Left cardiac atrium (tissue), 4 donors: ENCODE measurements around the gene TRIM68. TPM values are rescaled to one million over a fixed set of nuclear protein-coding genes. Genes with fewer than 3 reads are reported as not detected.

Source experiments
- ATAC-seq, 2 donors: fragments of 200-7000 bp; cut with Tn5 transposase; one replicate each; pipeline ENCODE4 v1.9.1; 2020; ENCODE audit warnings: mild to moderate bottlenecking in 2 of 2, moderate library complexity in 2 of 2
- DNase-seq: peaks from one replicate; pipeline ENCODE4 v3.0.0-alpha.2; 2020
- intact Hi-C, 2 donors: fragments of 100-400 bp; cut with DNase I; formaldehyde crosslinking; loops; one replicate each; pipeline versions ENCODE4 v1.14.1 to v1.15.1; 2022 to 2023
- long read RNA-seq: library from polyadenylated mRNA; unstranded; transcript quantifications from one replicate; pipeline ENCODE4 v2.0.0, GENCODE V29; 2021
- total RNA-seq, 2 donors: library from RNA; stranded (reverse); fragmentation: NEBNext Ultra II Directional; extraction: Animal tissue kit (Norgen Biotek cat#: 25700); gene quantifications; one replicate each; pipeline ENCODE4 v1.2.1, GENCODE V29; 2021
- donor health status: DM: no; HTN: yes; CAD: no.
- donor health status: DM: no; HTN: yes; CAD: no; lungs with severe emphysema.
- donor health status: DM: yes; HTN: yes; CAD: no.
- donor health status: Dilated cardiomyopathy.

TRIM68 gene, protein sequence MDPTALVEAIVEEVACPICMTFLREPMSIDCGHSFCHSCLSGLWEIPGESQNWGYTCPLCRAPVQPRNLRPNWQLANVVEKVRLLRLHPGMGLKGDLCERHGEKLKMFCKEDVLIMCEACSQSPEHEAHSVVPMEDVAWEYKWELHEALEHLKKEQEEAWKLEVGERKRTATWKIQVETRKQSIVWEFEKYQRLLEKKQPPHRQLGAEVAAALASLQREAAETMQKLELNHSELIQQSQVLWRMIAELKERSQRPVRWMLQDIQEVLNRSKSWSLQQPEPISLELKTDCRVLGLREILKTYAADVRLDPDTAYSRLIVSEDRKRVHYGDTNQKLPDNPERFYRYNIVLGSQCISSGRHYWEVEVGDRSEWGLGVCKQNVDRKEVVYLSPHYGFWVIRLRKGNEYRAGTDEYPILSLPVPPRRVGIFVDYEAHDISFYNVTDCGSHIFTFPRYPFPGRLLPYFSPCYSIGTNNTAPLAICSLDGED
- total RNA-seq: 10 to 100 TPM in 1 of 2 donors, 1 to 10 TPM in 1; 9.4 to 10.3 TPM
- long read RNA-seq, transcript TRIM68-201 (7 exons, 3,352 nt): major isoform, 14 of 24 reads
- long read RNA-seq, partial matches to known transcripts: 1 of 24 reads
- long read RNA-seq, other reads (novel, unspliced or antisense): 7 of 24 reads

GRCh38 chr11:4607781-4608666, at the start of gene TRIM68:
TSS of gene TRIM68 (minus strand) at chr11:4608231. CDS start at chr11:4605504, 2,727 bp downstream.
- intact Hi-C loops: no loop called here
- peak; percentile 97 for DNase-seq
- peak; percentile 100 for ATAC-seq

- intact Hi-C loops: no loop called here
- DNase-seq: no peak
- ATAC-seq: no peak
Observed at GRCh38 chr11:4654635-4655369, 46.8 kb upstream of the TRIM68 start.

DNA sequence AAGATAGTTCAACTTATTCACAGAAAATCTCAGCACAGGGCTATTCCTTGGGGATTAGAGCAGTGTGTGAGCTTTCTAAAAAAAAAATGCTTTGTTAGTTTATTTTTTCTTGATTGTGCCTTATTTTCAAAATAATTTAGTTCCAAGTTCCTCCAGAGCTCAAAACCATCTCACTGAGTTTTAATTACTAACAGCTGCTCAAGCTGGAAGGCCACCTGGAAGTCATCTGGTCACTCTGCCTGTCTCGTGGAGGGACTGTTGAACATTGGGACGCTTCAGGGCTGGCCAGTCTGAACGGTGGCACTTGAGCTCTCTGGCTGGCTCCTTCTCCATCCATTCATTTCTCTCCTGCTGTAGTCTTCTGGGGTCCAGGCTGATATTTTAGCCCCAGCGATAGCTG, 39.7 kb upstream of the TRIM68 start:
- DNase-seq (no peak), ATAC-seq (no peak)
- intact Hi-C loops: no loop called here

DNA sequence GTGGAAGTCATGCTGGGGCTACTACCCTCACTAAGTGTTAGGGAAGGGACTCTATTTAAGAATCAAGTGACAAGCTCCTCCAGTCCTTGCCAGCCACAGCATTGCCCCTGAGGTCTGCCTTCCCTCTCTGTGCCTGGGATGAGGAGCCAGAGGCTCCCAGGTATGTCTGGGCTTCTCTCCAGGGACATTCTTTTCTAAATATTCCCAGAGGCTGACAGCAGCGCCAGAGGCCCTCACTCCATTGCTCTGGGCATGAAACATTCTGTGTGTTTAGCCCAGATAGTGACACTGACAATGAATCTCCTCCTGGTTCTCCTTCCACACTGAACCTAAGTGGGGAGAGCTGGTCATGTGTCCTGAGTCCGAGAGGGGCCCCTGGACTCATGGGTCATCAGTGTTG, 37.9 kb upstream of the TRIM68 start:
- intact Hi-C loops: no loop called here
- DNase-seq: no peak
- peak; percentile 78 to 79 for ATAC-seq

DNA sequence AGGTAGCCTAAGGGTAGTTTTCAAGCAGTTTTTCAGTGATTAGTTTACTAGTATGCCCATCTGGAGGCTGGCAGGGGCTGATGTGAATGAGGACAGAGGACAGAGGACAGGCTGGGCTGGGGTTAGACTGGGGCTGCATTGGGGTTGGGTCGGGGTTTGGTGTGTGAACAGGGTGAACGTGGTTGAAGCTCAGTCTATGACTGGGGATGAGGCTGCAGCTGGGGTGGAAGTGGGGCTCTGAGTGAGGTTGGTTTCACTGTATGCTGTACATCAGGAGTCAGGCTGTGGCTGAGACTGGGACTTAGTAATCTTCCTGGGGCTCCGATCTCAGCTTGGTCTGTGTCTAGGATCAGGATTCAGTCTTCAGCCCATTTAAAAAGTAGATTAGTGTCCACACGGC, 36.2 kb upstream of the TRIM68 start:
- no peak for ATAC-seq
- DNase-seq: no peak
- intact Hi-C loops: no loop called here

DNA sequence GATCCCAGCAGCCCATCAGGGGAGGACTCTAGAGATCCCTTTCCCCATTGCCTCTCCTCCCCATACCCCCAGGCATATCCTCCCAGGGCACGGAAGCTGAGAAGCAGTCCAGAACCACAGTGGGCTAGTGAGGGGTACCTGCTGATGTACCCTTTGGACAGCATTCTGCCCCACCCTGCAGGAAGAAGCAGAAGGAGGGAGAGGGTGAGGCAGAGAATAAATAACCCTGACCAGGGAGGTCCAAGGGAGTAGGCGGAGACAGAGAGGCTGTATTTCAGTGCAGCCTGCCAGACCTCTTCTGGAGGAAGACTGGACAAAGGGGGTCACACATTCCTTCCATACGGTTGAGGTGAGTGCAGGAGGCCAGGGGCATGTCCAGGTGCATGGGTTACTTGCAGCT, 35.7 kb upstream of the TRIM68 start, which contains the start of gene OR51E1:
Gene OR51E1, plus strand, starts transcription at position 301 of the 400 bp plus-strand sequence. CDS start 8,545 bp downstream, outside the sequence.
- intact Hi-C loops: no loop called here
- DNase-seq (no peak), ATAC-seq (no peak)

GRCh38 chr11:4643076-4643475, 35.0 kb upstream of the TRIM68 start:
- peak; percentile 47 to 71 for ATAC-seq
- intact Hi-C loops: no loop called here
- DNase-seq: no peak

GRCh38 chr11:4642043-4642442, 34.0 kb upstream of the TRIM68 start:
- ATAC-seq (no peak), DNase-seq (no peak)
- intact Hi-C loops: no loop called here

- no peak for DNase-seq
- no peak for ATAC-seq
- intact Hi-C loops: no loop called here
Observed at GRCh38 chr11:4641501-4641900, 33.5 kb upstream of the TRIM68 start.

DNA sequence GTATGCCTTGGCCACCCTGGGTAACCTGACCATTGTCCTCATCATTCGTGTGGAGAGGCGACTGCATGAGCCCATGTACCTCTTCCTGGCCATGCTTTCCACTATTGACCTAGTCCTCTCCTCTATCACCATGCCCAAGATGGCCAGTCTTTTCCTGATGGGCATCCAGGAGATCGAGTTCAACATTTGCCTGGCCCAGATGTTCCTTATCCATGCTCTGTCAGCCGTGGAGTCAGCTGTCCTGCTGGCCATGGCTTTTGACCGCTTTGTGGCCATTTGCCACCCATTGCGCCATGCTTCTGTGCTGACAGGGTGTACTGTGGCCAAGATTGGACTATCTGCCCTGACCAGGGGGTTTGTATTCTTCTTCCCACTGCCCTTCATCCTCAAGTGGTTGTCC, 31.9 kb upstream of the TRIM68 start:
- DNase-seq (no peak), ATAC-seq (no peak)
- intact Hi-C loops: loop anchor here in 1 of 2 donors (5.0 kb wide), 2 partner anchors 187 to 362 kb away; no protein-coding TSS in a partner anchor

- no peak for ATAC-seq
- intact Hi-C loops: loop anchor here (2.0 to 5.0 kb wide), 3 partner anchors 189 to 365 kb away; no protein-coding TSS in a partner anchor
- no peak for DNase-seq
Observed at GRCh38 chr11:4637662-4638047, 29.6 kb upstream of the TRIM68 start.

DNA sequence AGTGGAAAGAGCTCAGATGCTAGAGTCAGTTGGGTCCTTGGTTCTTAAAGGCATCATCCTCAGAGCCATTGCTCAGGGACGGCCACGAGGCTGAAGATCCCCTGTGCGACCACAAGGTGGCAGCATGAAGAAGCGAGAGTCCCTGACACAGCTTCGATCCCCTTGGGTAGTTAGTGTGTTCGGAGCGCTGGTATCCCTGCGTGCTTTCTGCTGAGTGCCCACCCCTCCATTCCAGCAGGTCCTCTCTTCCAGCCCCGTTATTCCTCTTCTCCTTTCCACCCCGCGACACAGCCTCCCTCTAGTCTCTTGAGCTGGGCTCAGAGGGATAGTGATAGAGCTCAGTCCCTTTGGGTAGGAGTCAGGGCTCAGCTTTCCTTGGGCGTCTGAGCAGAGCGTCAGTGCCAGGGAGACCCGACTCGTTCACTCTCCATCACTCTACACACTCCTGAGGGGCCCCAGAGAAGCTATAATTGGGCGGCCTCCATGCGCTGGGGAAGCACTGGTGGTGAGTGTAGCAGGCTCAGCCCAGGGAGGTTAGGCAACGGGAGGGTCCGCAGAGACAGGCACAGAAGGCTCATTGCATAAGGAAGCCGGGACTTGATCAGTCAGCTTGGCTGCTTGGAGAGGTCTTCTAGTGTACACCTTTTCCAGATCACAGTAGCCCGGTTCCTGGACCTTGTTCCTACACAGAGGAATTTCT, 29.1 kb upstream of the TRIM68 start, which contains the start of gene OR51D1:
Gene OR51D1, plus strand, starts transcription at position 516 of the 700 bp plus-strand sequence. CDS start 2,314 bp downstream, outside the sequence.
- intact Hi-C loops: loop anchor here (2.0 to 5.0 kb wide), 3 partner anchors 190 to 365 kb away; no protein-coding TSS in a partner anchor
- ATAC-seq: peak; percentile 95 to 96
- peak; percentile 66 for DNase-seq

DNA sequence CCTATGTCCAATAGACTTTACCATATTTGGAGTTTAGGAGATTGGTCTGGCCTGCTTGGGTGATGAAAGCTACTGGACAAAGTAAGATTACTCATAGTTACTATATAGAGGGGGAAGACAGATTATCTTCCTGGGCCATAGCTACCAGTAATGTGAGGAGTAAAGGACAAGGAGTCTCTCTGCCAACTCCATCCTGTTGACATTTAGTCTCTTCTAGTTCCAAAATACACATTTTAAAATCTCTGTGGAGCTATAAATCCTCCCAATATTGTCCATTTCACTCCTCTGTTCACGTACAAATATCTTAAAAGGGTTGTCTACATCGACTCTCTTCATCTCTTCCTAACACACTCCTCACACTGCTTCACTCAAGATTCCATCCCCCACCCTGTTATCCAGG, 28.1 kb upstream of the TRIM68 start:
- intact Hi-C loops: loop anchor here (2.0 to 5.0 kb wide), 3 partner anchors 191 to 366 kb away; no protein-coding TSS in a partner anchor
- no peak for DNase-seq
- no peak for ATAC-seq

- ATAC-seq (peak; percentile 52 to 61), DNase-seq (peak; percentile 39)
- intact Hi-C loops: loop anchor here in 1 of 2 donors (2.0 to 5.0 kb wide), 2 partner anchors 378 to 1181 kb away; partner anchors contain the start of gene OR52N2
Observed at GRCh38 chr11:4626207-4627099, 18.4 kb upstream of the TRIM68 start.

- DNase-seq: no peak
- no peak for ATAC-seq
- intact Hi-C loops: no loop called here
Observed at GRCh38 chr11:4619514-4619913, 11.5 kb upstream of the TRIM68 start.

DNA sequence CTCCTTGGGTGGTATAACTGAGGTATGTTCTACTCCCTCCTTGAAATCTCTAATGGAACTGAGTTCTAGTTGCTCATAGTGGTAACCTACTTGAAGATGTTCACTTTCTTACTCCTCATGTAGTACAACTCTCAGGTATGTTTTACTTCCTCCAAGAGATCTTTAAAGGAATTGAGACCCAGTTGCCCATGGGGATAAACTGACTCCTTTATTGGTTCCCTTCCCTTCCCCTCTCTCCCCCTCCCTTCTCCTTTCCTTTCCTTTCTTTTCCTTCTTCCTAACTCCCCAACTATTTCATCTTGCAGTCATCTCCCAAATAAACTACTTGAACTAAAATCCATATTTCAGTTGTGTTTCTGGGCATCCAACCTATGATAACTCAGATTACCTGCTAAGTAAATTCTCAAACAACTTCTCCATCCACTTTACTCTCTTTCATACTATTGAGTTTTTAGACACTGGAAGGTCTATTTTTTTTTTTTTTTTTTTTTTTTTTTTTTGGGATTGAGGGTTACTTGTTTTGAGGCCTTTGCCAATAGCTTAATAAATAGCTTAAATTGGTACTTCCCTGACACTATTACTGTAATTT, 7.9 kb upstream of the TRIM68 start:
- ATAC-seq (no peak), DNase-seq (no peak)
- intact Hi-C loops: no loop called here
